HPDE6-E6E7 (cell line): ENCODE data around the gene ANKAR.
"Not testable (repeated sequence)": the region's sequence is repeated elsewhere in the genome, so short reads cannot be mapped to it uniquely, and the experiment has no call there.

Source experiments
- DNase-seq: peaks from one replicate; pipeline ENCODE4 v3.0.0; 2011; ENCODE audit warnings: missing footprints; ENCODE audit errors: extremely low spot score

The ANKAR gene, protein sequence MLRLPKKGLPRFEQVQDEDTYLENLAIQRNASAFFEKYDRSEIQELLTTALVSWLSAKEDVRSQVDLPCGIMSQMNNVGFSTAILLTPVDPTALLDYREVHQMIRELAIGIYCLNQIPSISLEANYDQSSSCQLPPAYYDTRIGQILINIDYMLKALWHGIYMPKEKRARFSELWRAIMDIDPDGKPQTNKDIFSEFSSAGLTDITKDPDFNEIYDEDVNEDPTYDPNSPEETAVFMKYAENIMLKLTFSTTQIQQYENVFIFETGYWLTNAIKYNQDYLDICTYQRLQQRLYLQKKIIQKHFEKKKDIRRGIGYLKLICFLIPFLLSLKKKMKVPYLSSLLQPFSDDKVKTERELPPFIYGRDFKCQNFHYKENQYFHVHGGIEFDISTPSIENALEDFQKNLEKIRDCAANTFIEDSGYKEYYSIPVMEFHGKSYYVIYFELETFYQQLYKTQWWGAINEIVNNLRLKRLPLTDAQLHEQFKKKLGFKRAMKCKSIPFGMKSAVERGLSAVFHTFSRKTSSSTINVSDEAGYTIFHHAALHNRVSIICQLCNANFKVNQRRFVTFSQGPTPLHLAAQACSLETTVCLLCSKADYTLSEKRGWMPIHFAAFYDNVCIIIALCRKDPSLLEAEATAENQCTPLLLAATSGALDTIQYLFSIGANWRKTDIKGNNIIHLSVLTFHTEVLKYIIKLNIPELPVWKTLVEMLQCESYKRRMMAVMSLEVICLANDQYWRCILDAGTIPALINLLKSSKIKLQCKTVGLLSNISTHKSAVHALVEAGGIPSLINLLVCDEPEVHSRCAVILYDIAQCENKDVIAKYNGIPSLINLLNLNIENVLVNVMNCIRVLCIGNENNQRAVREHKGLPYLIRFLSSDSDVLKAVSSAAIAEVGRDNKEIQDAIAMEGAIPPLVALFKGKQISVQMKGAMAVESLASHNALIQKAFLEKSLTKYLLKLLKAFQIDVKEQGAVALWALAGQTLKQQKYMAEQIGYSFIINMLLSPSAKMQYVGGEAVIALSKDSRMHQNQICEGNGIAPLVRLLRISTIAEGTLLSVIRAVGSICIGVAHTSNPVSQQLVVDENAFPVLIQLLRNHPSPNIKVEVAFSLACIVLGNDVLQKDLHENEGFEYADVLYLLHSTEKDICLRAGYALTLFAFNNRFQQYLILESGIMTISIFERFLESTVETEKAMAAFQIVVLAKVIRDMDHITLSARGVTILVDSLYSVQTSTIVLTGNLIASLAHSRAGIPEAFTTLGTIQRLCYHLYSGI (N-terminal part only)

DNA sequence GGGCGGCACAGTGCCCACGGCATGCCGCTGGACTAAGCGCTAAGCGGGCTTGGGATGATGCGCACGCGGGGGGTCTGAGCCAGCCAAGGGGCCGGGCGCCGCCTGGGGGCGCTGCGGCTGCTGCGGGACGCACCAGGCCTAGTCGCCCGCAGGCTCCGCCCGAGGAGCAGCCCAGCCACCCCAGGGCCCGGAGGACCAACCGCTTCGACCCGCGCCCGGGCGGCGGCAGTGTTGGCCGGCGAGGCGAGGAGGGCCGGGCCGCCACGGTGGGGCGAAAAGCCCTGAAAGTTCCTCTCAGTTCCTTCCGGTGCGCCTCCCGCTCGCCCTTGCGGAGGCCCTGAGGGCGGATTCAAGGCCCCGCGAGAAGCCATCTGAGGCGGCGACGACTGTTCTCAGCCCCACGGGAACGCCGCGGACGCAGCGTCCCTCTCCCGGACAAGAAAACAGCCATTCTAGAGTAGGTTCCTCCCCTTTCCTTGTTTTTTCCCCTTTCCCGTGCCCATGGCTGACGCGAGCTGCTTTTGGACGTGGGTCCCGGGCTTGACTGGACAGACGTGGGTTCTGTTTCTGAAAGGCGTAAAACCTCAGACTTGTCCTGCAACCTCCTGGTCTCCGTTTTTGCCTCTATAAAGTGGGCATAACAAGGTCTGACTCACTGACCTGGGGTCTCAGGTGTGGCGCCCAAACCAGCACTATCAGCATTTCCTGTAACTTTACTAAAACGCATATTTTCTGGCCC lies at the start of gene ANKAR:
Gene ANKAR (plus strand): TSS at position 297 of the 739 bp plus-strand sequence. CDS start 1,821 bp downstream, outside the sequence.
- peak; percentile 69 for DNase-seq

DNA sequence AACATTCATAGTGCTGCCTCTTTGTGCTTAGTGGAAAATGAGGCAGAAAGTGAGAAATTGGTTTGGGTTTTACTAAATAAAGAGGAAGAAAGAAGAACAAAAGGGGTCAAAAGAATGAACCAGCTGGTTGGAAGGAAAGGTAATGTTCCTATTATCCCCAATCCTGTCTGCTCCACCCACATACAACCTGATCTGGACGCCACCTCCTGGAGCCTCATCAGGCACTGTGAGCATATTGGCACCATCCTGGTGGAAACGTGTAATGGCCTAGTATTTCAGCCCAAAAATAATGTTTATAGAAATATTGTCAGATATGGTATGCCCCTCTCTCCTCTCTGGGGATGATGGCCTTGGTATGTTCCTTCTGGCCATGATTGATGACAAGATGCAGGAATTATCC lies 48.8 kb upstream of the ANKAR start:
- no peak for DNase-seq

DNA sequence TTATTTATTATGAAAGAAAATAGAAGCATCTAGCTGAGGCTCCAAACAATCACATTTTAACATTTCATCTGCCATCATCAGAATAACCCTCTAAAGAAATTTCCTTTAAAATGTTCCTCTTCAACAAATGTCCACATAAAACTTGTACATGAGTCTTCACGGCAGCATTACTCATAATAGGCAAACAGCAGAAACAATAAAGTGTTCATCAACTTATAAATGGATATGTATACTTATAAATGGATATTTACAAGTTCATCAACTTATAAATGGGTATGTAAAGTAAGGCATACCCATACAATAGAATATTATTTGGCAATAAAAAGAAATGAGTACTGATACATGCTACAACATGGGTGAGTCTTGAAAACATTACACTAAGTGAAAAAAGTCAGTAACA lies 46.7 kb upstream of the ANKAR start:
- no peak for DNase-seq

DNA sequence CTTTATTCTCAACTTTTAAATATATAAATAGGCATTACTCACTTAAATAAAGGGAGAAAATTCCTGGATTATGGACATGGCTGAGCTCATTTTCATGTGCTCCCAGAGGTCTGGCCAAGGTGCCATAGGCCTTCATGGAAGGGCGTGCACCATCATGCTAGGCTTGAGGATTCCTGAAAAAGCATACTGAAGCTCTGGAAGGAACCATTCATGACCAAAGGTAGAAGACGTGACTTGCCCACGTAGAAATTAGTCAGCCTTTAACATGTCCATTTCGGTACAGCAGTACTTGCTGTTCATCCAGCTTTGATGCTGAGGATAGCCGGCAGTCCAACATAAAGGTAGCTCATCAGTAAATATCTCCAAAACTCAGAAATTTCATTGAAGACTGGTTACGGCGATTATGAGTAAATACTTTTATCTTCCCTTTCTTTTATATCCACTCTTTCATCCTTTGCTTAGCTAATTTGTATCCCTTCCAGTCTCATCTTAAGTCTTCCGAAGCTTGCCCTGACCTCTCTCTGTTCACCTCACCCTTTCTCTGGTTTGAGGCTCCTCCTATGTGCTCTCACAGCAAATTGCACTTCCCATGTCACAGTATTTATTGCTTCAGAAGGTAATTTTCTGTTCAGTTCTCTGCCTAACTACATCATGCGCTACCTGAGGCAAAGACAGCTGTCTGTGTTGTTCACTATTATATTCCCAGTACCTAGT lies 45.5 kb upstream of the ANKAR start:
- no peak for DNase-seq

DNA sequence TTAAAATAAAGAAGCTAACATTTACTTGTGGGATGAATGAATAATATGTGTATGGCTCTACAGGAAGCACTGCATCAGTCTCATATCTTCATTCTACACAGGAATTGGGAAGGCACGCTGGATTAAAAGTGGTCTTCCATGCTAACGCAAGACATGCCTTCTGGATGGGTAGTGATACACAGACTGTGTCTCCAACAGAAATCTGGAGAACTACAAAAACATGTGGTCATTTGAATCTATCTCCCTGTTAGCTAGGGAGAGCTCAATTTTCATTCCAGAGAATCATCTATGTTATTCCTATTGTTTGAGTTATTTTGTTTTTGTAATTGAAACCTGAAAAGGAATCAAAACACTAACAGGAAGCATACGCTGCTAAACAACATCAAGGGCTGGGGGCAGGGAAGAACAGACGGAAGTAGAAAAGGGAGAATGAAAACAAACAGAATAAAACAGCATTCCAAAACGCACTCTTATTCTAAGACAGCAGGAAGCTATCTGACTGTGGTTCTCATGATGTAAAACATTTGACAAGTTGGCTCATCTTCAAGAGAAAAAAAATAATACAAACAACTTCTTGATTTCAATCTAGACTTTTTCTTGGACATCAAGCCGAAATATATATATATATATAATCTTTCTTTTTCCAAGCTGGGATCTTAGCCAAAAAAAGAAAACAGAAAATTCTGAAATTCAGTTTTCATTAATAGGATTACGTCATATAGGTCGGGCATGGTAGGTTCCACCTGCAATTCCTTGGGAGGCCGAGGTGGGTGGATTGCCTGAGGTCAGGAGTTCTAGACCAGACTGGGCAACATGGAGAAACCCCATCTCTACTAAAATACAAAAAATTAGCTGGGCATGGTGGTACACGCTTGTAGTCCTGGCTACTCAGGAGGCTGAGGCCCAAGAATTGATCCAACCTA lies 44.7 kb upstream of the ANKAR start:
- DNase-seq, result no peak

DNA sequence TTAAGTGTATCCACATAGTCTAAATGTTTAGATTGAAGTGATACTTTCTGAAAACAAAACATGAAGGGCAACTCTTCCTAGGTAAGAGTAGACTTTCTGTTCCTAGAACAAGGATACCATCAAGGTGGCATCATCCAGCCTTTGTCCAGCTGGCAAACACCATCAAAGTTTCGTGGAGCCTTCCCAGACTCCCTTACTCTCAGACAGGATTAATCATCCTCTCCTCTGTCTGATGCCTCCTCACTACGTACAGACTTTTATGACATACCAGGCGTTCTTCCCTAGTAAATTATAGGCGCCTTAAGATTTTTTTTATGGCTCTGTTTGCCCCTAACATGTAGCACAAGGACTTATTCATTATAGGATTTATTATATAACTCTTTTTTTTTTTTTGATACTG lies 42.6 kb upstream of the ANKAR start:
- no peak for DNase-seq

DNA sequence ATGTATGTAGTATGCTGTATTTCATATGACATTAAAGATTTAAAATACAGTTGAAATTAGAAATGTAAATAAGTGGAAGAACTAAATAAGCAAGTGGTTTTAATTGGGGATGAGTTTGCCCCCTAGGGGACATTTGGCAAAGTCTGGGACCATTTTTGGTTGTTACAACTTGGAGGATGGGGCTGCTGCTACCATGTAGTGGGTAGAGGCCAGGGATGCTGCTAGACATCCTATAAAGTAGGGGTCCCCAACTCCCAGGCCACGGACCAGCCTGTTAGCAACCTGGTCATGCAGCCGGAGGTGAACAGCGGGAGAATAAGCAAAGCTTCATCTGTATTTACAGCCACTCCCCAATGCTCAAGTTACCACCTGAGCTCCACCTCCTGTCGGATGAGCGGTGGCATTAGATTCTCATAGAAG lies 41.1 kb upstream of the ANKAR start:
- no peak for DNase-seq

DNA sequence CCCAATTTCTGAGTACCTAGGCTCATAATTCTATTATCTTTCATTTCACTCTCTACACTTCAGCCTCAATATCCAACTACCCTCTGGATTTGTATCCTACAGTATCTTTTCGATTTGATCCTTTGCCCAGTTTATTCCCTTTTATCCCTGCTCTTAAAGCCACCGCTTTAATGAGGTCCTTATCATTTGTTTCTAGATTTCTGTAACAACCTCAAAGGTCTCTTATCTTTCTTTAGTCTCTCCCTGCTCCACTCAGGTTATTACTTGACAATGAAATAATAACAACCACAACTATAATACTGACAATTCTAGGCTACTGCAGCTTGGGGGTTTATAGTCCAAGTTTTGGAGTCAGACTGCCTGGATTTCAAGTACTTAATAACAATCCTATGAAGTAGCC lies 39.1 kb upstream of the ANKAR start:
- DNase-seq, result no peak

DNA sequence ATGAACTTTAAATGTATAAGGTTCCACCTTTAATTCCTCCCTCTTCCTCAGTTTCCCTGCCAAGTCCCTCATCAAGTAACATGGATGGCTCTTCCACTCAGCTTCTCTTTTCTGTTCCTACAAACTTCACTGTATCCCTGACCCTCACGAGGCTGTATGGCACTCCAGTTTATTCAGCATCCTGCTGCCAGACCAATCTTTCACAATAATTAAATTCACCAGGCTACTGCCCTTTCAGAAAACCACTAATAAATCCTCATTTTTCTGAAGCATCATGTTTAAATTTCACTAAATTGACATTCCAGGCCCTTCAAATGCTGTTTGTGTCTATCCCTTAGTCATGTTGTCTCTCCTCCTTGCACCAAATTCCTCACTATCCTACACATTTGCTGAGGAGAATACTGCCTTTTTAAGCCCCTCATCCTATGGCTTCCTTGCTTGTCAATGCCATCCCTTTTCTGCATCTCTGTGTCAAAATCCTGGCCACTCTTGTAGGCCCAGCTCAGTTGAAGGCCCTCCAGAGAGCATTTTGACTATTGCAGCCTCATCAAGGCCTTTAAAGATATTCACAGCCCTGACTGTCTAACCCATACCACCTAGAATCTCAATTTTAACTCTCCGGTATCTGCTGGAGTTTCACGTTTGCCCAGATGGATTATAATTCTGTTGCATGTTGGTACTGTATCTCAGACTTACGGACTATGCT lies 36.0 kb upstream of the ANKAR start:
- DNase-seq, result no peak

DNA sequence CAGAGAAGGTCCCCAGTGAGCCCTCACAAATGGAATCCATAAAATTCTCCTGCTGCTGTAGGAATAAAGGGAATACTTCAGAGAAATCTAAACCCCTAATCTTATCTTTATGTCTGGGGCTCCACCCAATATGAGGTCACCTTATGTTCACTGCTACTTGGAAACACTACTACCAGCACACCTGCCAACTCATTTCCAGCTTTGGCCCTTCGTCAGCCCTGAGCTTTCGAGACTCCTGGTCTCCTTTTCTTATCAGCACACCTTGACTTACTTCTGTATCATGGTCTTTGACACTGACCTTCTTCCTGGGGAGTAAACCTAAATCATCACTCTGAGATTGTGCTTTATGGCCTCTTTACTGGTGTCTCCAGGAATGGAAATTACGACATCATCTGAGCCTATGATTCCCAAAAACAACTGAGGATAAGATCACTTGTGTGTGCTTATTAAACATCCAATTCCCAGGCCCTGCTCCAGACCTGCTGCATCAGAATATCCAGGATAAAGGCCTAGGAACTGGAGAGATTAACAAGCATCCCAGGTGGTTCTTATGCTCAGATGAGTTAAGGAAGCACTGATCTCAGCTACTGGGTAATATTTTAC lies 35.4 kb upstream of the ANKAR start:
- no peak for DNase-seq

DNA sequence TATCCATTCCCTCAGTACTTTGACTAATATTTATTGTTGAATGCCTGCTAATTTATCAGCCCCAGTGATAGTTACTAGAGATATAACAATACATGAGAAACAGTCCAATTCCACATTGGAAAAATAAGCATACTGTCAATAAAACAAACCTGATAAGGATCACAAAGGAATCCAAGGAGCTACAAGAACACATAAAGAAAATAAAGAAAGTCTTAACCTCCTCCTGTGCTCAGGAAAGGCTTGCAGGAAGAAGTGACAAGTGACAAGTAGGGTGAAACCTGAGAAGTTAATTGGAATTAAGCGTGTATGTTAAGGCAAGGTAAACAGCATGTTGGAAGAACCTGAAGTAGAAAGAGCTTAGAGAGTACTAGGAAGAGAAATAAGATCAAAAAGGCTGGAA lies 33.5 kb upstream of the ANKAR start:
- DNase-seq, result no peak

DNA sequence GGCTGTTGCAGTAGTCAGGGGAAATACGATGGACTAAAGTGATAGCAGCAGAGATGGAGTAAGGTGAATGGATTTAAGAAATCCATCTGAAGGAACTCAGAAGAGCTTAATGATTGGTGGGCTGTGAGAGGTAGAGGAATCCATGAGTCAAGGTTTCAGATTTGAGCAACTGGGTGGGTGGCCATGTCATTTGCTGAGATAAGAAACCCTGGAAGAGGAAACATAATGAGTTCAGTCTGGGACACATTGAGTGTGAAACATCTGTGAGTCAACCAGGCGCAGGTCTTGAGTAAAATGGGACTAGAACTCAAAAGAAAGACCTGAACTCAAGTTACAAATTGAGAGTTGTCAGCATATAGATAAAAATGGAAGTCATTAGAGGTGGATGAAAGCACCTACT lies 32.9 kb upstream of the ANKAR start:
- no peak for DNase-seq

DNA sequence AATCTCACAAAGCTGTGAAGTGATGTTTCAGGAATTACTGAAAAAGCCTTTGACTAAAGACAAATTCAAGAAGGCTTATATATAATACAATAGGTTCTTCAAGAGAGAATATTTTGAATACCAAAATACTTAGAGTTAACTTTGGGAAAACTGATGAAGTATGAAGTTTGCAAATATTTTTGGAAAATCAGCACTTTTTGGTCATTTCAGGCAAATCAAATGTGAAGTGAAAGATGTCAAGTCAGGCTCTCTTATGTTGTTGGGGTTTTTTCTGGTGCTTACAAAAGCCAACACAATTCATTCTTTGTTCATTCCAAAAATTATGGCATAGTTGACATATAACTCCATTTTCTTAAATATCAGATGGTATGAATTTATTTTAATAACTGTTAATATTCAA lies 27.9 kb upstream of the ANKAR start:
- DNase-seq, result no peak

DNA sequence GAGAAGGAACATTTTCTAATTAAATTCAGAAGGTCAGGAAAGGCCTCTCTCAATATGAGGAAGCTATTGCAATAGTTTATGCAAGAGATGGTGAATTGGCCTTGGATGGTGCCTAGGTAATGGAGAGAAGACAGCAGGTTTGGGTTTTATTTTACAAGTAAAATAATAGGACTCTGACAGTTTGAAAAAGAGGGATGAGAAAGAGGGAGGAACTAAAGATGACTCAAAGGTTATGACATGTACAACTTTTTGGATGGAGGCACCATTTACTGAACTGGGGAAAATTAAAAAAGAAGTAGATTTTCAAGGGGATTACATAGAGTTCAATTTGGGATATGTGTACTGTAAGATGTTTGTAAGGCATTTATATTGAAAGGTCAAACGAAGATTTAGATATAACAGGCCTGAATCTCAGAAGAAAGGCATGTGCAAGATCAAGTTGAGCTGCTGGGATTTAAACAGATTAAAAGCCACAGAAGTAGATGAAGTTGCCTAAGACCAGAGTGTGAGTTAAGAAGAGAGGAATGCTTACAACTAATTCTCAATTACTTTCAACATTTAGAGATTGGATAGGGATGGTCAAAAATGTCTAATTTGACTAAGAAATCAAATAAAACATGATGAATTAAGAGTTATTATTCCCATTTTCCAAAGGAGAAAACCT lies 25.5 kb upstream of the ANKAR start:
- no peak for DNase-seq

DNA sequence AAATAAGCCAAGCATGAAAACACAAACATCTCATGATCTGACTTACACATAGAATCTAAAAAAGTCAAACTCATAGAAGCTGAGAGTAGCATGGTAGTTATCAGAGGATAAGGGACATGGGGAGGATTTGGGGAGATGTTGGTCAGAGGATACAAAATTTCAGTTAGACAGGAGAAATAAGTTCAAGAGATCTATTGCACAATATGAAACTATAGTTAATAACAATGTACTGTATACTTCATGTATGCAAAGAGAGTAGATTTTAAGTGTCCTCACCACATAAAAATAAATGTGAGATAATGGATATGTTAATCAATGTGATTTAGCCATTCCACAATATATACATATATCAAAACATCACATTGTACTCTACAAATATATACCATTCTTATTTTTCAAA lies 23.2 kb upstream of the ANKAR start:
- DNase-seq, result no peak

DNA sequence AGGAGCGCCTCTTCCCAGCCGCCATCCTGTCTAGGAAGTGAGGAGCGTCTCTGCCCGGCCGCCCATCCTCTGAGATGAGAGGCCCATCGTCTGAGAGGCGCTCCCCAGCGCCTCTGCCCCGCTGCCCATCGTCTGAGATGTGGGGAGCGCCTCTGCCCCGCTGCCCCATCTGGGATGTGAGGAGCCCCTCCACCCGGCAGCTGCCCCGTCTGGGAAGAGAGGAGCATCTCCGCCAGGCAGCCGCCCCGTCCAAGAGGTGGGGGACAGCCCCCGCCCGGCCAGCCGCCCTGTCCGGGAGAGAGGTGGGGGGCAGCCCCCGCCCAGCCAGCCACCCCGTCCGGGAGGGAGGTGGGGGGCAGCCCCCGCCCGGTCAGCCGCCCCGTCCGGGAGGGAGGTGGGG lies 21.0 kb upstream of the ANKAR start:
- DNase-seq, result not testable (repeated sequence)

DNA sequence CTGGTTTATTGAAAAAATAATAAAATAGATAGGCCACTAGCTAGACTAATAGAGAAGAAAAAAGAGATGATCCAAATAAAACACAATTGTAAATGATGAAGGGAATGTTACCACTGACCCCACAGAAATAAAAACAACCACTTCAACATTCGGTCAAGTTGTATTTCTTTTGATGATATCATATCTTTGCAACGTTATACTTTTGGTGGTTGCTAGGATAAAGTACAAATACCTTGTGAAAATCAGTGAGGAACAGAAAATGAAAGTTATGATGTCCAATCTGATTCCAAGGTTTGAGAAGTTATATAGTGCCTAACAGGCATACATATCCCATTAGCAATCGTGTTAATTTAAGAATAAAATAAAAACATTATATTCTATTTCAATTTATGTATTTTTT lies 19.8 kb upstream of the ANKAR start:
- DNase-seq, result no peak

DNA sequence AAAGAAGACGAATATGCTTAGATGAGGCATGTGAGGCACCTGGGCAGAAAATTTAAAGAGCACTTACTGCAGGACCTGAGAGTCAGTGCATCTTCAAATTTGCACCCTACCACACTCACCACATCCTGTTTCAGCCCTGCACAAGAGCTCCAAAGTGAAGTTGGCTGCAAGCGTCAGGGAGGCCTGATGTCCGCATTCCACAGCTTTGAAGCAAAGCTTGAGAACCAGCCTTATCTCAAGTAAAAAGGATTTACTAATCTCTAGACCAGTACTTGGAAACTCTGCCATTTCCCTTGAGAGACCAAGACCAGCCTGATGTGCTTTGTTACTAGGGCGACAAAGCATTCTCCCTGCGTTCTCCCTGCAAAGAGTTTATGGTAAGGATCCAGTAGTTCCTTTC lies 16.6 kb upstream of the ANKAR start:
- DNase-seq, result no peak
